H9 (cell line): Measurements from ENCODE around the gene CHADL. TPM values are rescaled to one million over a fixed set of nuclear protein-coding genes. Genes with fewer than 3 reads are reported as not detected.

Experiments
- DNase-seq: peaks from one replicate; pipeline ENCODE4 v3.0.0-alpha.2; 2017
- H2AFZ ChIP-seq: one replicate; pipeline ENCODE4 v1.6.1; 2013; ENCODE audit warnings: mild to moderate bottlenecking, low read length, control low read depth, moderate library complexity
- H2AK5ac ChIP-seq: 2 replicates; pipeline ENCODE4 v1.6.1; 2013; ENCODE audit warnings: low read length, control low read depth, mixed read lengths; ENCODE audit not compliant: insufficient read length
- H2BK120ac ChIP-seq: one replicate; pipeline ENCODE4 v1.6.1; 2013; ENCODE audit warnings: low read depth, mild to moderate bottlenecking, low read length, control low read depth, inconsistent platforms; ENCODE audit not compliant: poor library complexity, severe bottlenecking
- H2BK12ac ChIP-seq: 2 replicates; pipeline ENCODE4 v1.6.1; 2013; ENCODE audit warnings: low read length, control low read depth, mixed read lengths, low read depth; ENCODE audit not compliant: insufficient read length
- H2BK15ac ChIP-seq: 2 replicates; pipeline ENCODE4 v1.6.1; 2013; ENCODE audit warnings: low read depth, low read length, control low read depth
- H2BK20ac ChIP-seq: one replicate; pipeline ENCODE4 v1.6.1; 2013; ENCODE audit warnings: low read depth, mild to moderate bottlenecking, low read length, control low read depth, inconsistent platforms; ENCODE audit not compliant: poor library complexity, severe bottlenecking
- H2BK5ac ChIP-seq: 2 replicates; pipeline ENCODE4 v1.6.1; 2013; ENCODE audit warnings: low read length, control low read depth, mixed read lengths; ENCODE audit not compliant: insufficient read length
- H3K14ac ChIP-seq: 2 replicates; pipeline ENCODE4 v1.6.1; 2013; ENCODE audit warnings: low read length, control low read depth; ENCODE audit not compliant: insufficient read depth
- H3K18ac ChIP-seq: 2 replicates; pipeline ENCODE4 v1.6.1; 2013; ENCODE audit warnings: low read depth, mild to moderate bottlenecking, mixed read lengths, low read length, control low read depth; ENCODE audit not compliant: insufficient read length
- H3K23ac ChIP-seq: 2 replicates; pipeline ENCODE4 v1.6.1; 2013; ENCODE audit warnings: low read length, control low read depth, mixed read lengths, low read depth; ENCODE audit not compliant: insufficient read length
- H3K23me2 ChIP-seq: 2 replicates; pipeline ENCODE4 v1.6.1; 2013; ENCODE audit warnings: low read depth, mild to moderate bottlenecking, mixed read lengths, low read length, control low read depth; ENCODE audit not compliant: insufficient read length, poor library complexity, severe bottlenecking
- H3K27ac ChIP-seq: 2 replicates; pipeline ENCODE4 v1.5.1; 2013; ENCODE audit warnings: low read length, control low read depth, mixed read lengths, low read depth; ENCODE audit not compliant: insufficient read length
- H3K27me3 ChIP-seq: 2 replicates; pipeline ENCODE4 v1.6.1; 2013; ENCODE audit warnings: low read length, control low read depth, inconsistent platforms; ENCODE audit not compliant: insufficient read depth
- H3K4ac ChIP-seq: 2 replicates; pipeline ENCODE4 v1.6.1; 2013; ENCODE audit warnings: low read depth, mild to moderate bottlenecking, control low read depth, inconsistent platforms, low read length, moderate library complexity
- H3K4me1 ChIP-seq: 2 replicates; pipeline ENCODE4 v1.6.1; 2013; ENCODE audit warnings: low read length, control low read depth, inconsistent platforms; ENCODE audit not compliant: insufficient read depth
- H3K4me2 ChIP-seq: 2 replicates; pipeline ENCODE4 v1.6.1; 2013; ENCODE audit warnings: low read length, control low read depth, mixed read lengths; ENCODE audit not compliant: insufficient read length, insufficient read depth
- H3K56ac ChIP-seq: 2 replicates; pipeline ENCODE4 v1.6.1; 2013; ENCODE audit warnings: low read depth, mild to moderate bottlenecking, mixed read lengths, low read length, control low read depth; ENCODE audit not compliant: insufficient read length
- H3K79me1 ChIP-seq: 2 replicates; pipeline ENCODE4 v1.6.1; 2013; ENCODE audit warnings: low read depth, mild to moderate bottlenecking, moderate library complexity, low read length, control low read depth, inconsistent platforms; ENCODE audit not compliant: insufficient read depth, poor library complexity, severe bottlenecking
- H3K79me2 ChIP-seq: 2 replicates; pipeline ENCODE4 v1.6.1; 2013; ENCODE audit warnings: low read length, control low read depth, inconsistent platforms; ENCODE audit not compliant: insufficient read depth
- H3K9ac ChIP-seq: 2 replicates; pipeline ENCODE4 v1.6.1; 2013; ENCODE audit warnings: low read length, control low read depth, mixed read lengths; ENCODE audit not compliant: insufficient read length; ENCODE audit errors: extremely low read depth
- H3K9me3 ChIP-seq: one replicate; pipeline ENCODE4 v1.6.1; 2013; ENCODE audit warnings: low read depth, low read length, inconsistent platforms; ENCODE audit not compliant: control insufficient read depth
- H3T11ph ChIP-seq: one replicate; pipeline ENCODE4 v1.6.1; 2013; ENCODE audit warnings: mild to moderate bottlenecking, low read length, control low read depth, inconsistent platforms
- H4K20me1 ChIP-seq: one replicate; pipeline ENCODE4 v1.6.1; 2013; ENCODE audit not compliant: control insufficient read depth, insufficient read length, insufficient read depth
- H4K5ac ChIP-seq: 2 replicates; pipeline ENCODE4 v1.6.1; 2013; ENCODE audit warnings: low read depth, mild to moderate bottlenecking, mixed read lengths, low read length, control low read depth; ENCODE audit not compliant: insufficient read length
- H4K8ac ChIP-seq: replicated peaks from 2 replicates; pipeline ENCODE4 v1.6.1; 2013; ENCODE audit warnings: low read length, control low read depth, mixed read lengths, low read depth; ENCODE audit not compliant: insufficient read length
- H4K91ac ChIP-seq: 2 replicates; pipeline ENCODE4 v1.6.1; 2013; ENCODE audit warnings: low read depth, mild to moderate bottlenecking, moderate library complexity, mixed read lengths, low read length, control low read depth; ENCODE audit not compliant: insufficient read length
- H3K27ac Mint-ChIP-seq, 3 experiments: 2 replicates in 2 of 3; 3 replicates in 1 of 3; pipeline ENCODE4 v1.8.0; 2020 to 2021; ENCODE audit warnings: mixed read lengths in 3 of 3, mild to moderate bottlenecking in 1 of 3, moderate library complexity in 1 of 3
- H3K27me3 Mint-ChIP-seq: 2 replicates; pipeline ENCODE4 v1.8.0; 2021; ENCODE audit warnings: low read depth, mild to moderate bottlenecking, moderate library complexity, mixed read lengths
- H3K36me3 Mint-ChIP-seq, 3 experiments: 2 replicates in 2 of 3; 3 replicates in 1 of 3; pipeline ENCODE4 v1.8.0; 2020 to 2021; ENCODE audit warnings: low read depth in 3 of 3, mixed read lengths in 3 of 3; ENCODE audit not compliant: insufficient read depth in 1 of 3
- H3K4me1 Mint-ChIP-seq, 2 experiments: 2 replicates each; pipeline ENCODE4 v1.8.0; 2020; ENCODE audit warnings: mixed read lengths in 2 of 2
- H3K4me3 Mint-ChIP-seq, 2 experiments: 2 replicates in 1 of 2; 3 replicates in 1 of 2; pipeline ENCODE4 v1.8.0; 2020 to 2021; ENCODE audit warnings: mild to moderate bottlenecking in 2 of 2, mixed read lengths in 2 of 2, moderate library complexity in 1 of 2
- H3K9me3 Mint-ChIP-seq, 2 experiments: 2 replicates in 1 of 2; 3 replicates in 1 of 2; pipeline ENCODE4 v1.8.0; 2020; ENCODE audit warnings: mild to moderate bottlenecking in 2 of 2, mixed read lengths in 2 of 2, moderate library complexity in 1 of 2
- CTCF ChIP-seq: fragments of 200-600 bp; sonication (generic); conservative IDR thresholded peaks from 3 replicates; pipeline ENCODE4 v1.8.0; 2021; ENCODE audit warnings: antibody characterized with exemption, mild to moderate bottlenecking
- WGBS: extraction: QIAGEN DNeasy Blood & Tissue Kit; methylation state at CpG from one replicate; pipeline ENCODE4 v1.1.7; 2013; ENCODE audit warnings: missing lambda C conversion rate, low lambda C conversion rate, mixed read lengths; ENCODE audit not compliant: insufficient read length; ENCODE audit errors: extremely low coverage; 5-methylcytosine and 5-hydroxymethylcytosine counted together
- total RNA-seq: library from RNA; stranded (reverse); gene quantifications from 2 replicates; pipeline ENCODE4 v1.2.1, GENCODE V29; 2021

The CHADL gene
- total RNA-seq, 1 experiment from 2014 or later = 1.6 TPM

GRCh38 chr22:41201141-41201540, 39.6 kb downstream of the CHADL start:
- no peak overlapping the region for H3K27ac ChIP-seq
- H3K27me3 ChIP-seq = peaks cover 3% of the 10 kb centered on the region; the same call in 1 of the 2 replicates
- no peak overlapping the region for H2AK5ac ChIP-seq
- H4K8ac ChIP-seq = no peak overlapping the region
- Mint-ChIP-seq H3K27me3 (peaks cover 57% of the 10 kb centered on the region), H3K36me3 (0 out of 7 replicates have a peak, but pooled peaks cover 0 to 2% (median 0%) of the 10 kb centered on the region in 3 experiments), H3K4me3 (no peak overlapping the region), H3K27ac (no peak overlapping the region), H3K9me3 (no peaks in the 10 kb centered on the region; a peak in 2 of 5 replicates), H3K4me1 (peaks cover 13 to 27% of the 10 kb centered on the region in 2 experiments)
- no peak overlapping the region for H3T11ph ChIP-seq
- H3K9ac ChIP-seq = no peak overlapping the region
- no peak overlapping the region for H2AFZ ChIP-seq
- TF ChIP-seq CTCF = no peak
- H2BK5ac ChIP-seq = no peak overlapping the region
- H4K5ac ChIP-seq = no peak overlapping the region
- no peak overlapping the region for H3K4ac ChIP-seq
- no peak overlapping the region for H3K4me2 ChIP-seq
- peaks cover 23% of the 10 kb centered on the region for H3K23me2 ChIP-seq
- H4K91ac ChIP-seq = no peak overlapping the region
- H2BK120ac ChIP-seq = no peak overlapping the region
- H3K79me2 ChIP-seq = no peaks in the 10 kb centered on the region
- H2BK12ac ChIP-seq = no peak overlapping the region
- H3K79me1 ChIP-seq = no peaks in the 10 kb centered on the region
- H3K56ac ChIP-seq = no peak overlapping the region
- no peak overlapping the region for H3K14ac ChIP-seq
- DNase-seq = no peak
- no peak overlapping the region for H3K18ac ChIP-seq
- no peaks in the 10 kb centered on the region for H3K4me1 ChIP-seq
- no peak overlapping the region for H3K23ac ChIP-seq
- WGBS = no CpG with 5 or more reads among the region's 10 CpGs
- H3K9me3 ChIP-seq = no peaks in the 10 kb centered on the region
- no peak overlapping the region for H2BK15ac ChIP-seq
- H2BK20ac ChIP-seq = no peak overlapping the region
- H4K20me1 ChIP-seq = no peaks in the 10 kb centered on the region
